MM.1S (cell line): ENCODE results near the gene CAV1.

Experiments used
- EZH2 ChIP-seq: fragments of 300-600 bp; sonication (generic); optimal IDR thresholded peaks from 2 replicates; pipeline ENCODE3; 2017; ENCODE audit warnings: low read depth, mild to moderate bottlenecking, antibody characterized with exemption, low read length, mixed read lengths
- TF ChIP-seq, protein P1 (sequence below): fragments of 300-600 bp; sonication (generic); IDR thresholded peaks from 2 replicates; pipeline ENCODE4 v1.5.1; 2016; ENCODE audit warnings: antibody characterized with exemption, low read length, mixed read lengths

DNA sequence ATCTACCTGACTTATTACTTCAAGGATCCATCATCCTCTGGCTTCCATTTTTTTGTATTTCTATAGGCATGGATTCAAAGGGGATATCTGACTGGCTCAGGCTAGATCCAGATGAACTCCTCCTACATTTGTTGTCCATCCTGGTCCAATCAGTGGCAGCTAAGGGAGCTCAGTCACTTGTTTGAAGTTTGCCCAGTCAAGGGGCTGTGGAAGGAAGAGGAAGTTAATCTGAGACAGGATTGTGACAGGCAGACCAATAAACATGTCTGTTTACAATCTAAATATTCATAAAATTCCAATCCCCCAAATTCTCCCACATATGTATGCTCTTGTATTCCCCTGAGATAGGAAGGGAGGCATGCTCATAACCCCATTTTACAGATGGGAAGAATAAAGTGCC lies 48.7 kb downstream of the CAV1 start:
- TF ChIP-seq EZH2: no peak
- TF ChIP-seq, protein P1, sequence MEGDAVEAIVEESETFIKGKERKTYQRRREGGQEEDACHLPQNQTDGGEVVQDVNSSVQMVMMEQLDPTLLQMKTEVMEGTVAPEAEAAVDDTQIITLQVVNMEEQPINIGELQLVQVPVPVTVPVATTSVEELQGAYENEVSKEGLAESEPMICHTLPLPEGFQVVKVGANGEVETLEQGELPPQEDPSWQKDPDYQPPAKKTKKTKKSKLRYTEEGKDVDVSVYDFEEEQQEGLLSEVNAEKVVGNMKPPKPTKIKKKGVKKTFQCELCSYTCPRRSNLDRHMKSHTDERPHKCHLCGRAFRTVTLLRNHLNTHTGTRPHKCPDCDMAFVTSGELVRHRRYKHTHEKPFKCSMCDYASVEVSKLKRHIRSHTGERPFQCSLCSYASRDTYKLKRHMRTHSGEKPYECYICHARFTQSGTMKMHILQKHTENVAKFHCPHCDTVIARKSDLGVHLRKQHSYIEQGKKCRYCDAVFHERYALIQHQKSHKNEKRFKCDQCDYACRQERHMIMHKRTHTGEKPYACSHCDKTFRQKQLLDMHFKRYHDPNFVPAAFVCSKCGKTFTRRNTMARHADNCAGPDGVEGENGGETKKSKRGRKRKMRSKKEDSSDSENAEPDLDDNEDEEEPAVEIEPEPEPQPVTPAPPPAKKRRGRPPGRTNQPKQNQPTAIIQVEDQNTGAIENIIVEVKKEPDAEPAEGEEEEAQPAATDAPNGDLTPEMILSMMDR: no peak
